Adrenal gland (tissue), 12 donors: ENCODE results near the gene SLC4A7. TPM values are rescaled to one million over a fixed set of nuclear protein-coding genes. Genes with fewer than 3 reads are reported as not detected.

Experiments used
- DNase-seq, 7 donors: peaks; one replicate each; pipeline ENCODE4 v3.0.0-alpha.2; 2019 to 2020
- H3K27ac ChIP-seq, 5 donors: fragments of 200-600 bp; sonication (generic) in 4 of 5; 1 replicate in 3 of 5; 2 replicates in 2 of 5; pipeline versions ENCODE4 v1.5.1 to v1.8.0; 2016 to 2020; ENCODE audit warnings: mild to moderate bottlenecking in 1 of 5
- H3K27me3 ChIP-seq: fragments of 200-600 bp; 2 replicates; pipeline ENCODE4 v1.8.0; 2021
- H3K36me3 ChIP-seq, 2 donors: fragments of 200-600 bp; replicated peaks in 1 of 2; 1 replicate in 1 of 2; 2 replicates in 1 of 2; pipeline versions ENCODE4 v1.5.1 to v1.8.0; 2018 to 2022
- H3K4me1 ChIP-seq, 2 donors: fragments of 200-600 bp; replicated peaks in 1 of 2; 1 replicate in 1 of 2; 2 replicates in 1 of 2; pipeline versions ENCODE4 v1.5.1 to v1.8.0; 2018 to 2021
- H3K4me3 ChIP-seq, 4 donors: fragments of 200-600 bp; sonication (generic) in 3 of 4; one replicate each; pipeline ENCODE4 v1.5.1; 2016 to 2018
- H3K9me3 ChIP-seq, 3 donors: fragments of 200-600 bp; sonication (generic) in 1 of 3; replicated peaks in 1 of 3; 1 replicate in 2 of 3; 2 replicates in 1 of 3; pipeline versions ENCODE4 v1.5.1 to v1.8.0; 2016 to 2021
- POLR2A ChIP-seq, 2 donors: fragments of 450-650 bp; IDR thresholded peaks; one replicate each; pipeline ENCODE4 v1.6.1; 2017; ENCODE audit warnings: antibody characterized with exemption in 2 of 2, mild to moderate bottlenecking in 2 of 2, moderate library complexity in 1 of 2
- whole genome bisulfite sequencing, 4 donors: extraction: QIAGEN DNeasy Blood & Tissue Kit in 2 of 4; methylation state at CpG; one replicate each; pipeline versions ENCODE4 v1.1.5 to v1.1.7; 2013 to 2017; 5-methylcytosine and 5-hydroxymethylcytosine counted together
- intact Hi-C, 2 donors: fragments of 100-400 bp; cut with DNase I; formaldehyde crosslinking; loops; one replicate each; pipeline versions ENCODE4 v1.14.1 to v1.15.0; 2022 to 2023
- polyA plus RNA-seq, 3 donors: library from polyadenylated mRNA; stranded (reverse); fragments of 200-250 nt in 2 of 3; fragments of 350-450 nt in 1 of 3; fragmentation: Illumina TruSeq in 1 of 3; extraction: RNeasy Lipid Tissue Mini Kit (QIAGEN cat#74804) in 1 of 3; gene quantifications; one replicate each; pipeline ENCODE4 v1.2.3, GENCODE V29; 2013 to 2014
- total RNA-seq, 9 donors: library from RNA; depleted of rRNA in 4 of 9; stranded (reverse); fragments of >200 nt in 4 of 9; fragments of 120-200 nt in 1 of 9; fragmentation: NEBNext Ultra II Directional in 1 of 9; extraction: Animal tissue kit (Norgen Biotek cat#: 25700) in 1 of 9; gene quantifications; one replicate each; pipeline versions ENCODE4 v1.1.0 to v1.2.4, GENCODE V29; 2013 to 2023
- TF ChIP-seq, protein P1 (sequence below), 6 experiments: fragments of 450-650 bp in 4 of 6; fragments of 200-600 bp in 2 of 6; sonication (generic) in 1 of 6; IDR thresholded peaks; 1 replicate in 5 of 6; 2 replicates in 1 of 6; pipeline versions ENCODE4 v1.5.1 to v1.8.0; 2016 to 2021; ENCODE audit warnings: antibody characterized with exemption in 6 of 6, mild to moderate bottlenecking in 2 of 6, moderate library complexity in 1 of 6
- donor health status: healthy with polysubstance abuse.
- donor health status: Bipolar disorder and iron deficiency.
- donor health status: DM: yes; HTN: yes; CAD: no.
- donor health status: DM: no; HTN: no; CAD: no.
- donor health status: DM: no; HTN: no; CAD: no.
- donor health status: DM: yes; HTN: yes; CAD: no.

SLC4A7 gene
- total and polyA plus RNA-seq, 12 donors: 2.7 to 34.5 (median 11.6) TPM

DNA sequence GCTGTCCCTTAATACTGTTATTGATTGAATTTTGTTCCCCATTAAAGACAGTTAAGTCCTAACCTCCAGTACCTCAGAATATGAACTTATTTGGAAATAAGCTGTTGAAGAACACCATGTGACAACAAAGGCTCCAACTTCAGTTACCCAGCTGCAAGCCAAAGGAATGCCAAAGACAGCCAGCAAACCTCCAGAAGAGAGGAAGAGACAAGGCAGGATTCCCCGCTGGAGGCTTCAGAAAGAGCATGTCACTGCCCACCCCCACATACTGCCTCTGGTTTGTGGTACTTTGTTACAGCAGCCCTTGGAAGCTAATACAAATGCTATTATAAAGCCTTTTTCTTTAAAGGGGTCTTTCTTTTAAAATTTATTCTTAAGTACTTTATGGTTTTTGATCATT, 96.6 kb downstream of the SLC4A7 start:
- H3K27ac ChIP-seq: no peak overlapping the region
- 93 to 100% (median 100%) methylated on average over 1 of the region's 1 CpG for WGBS, 4 donors
- intact Hi-C loops: no loop called here

DNA sequence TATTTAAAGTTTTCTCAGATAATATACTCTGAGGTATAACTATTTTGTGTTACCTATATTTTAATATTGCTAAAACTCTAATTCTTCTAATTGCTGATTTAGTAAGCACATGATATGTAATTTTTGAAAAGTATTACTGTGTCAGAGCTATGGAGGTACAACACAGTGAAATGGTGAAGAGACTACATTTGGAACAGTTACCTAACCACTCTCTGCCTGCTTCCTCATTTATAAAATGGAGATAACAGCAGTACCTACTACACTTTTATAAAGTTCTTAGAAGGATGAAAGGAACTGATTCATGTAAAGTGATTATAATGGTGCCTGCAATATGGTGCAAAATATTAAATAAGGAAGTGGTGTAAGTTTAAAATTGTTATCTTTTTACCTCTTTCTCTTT, 98.7 kb downstream of the SLC4A7 start:
- Histone ChIP-seq H3K36me3 (peaks cover 0 to 5% of the 10 kb centered on the region in 2 donors), H3K27ac (no peak overlapping the region), H3K4me3 (no peak overlapping the region), H3K4me1 (no peaks in the 10 kb centered on the region), H3K9me3 (no peaks in the 10 kb centered on the region), H3K27me3 (no peaks in the 10 kb centered on the region)
- no peak for TF ChIP-seq POLR2A (IDR thresholded peaks at IDR 0.05)
- TF ChIP-seq, protein P1, sequence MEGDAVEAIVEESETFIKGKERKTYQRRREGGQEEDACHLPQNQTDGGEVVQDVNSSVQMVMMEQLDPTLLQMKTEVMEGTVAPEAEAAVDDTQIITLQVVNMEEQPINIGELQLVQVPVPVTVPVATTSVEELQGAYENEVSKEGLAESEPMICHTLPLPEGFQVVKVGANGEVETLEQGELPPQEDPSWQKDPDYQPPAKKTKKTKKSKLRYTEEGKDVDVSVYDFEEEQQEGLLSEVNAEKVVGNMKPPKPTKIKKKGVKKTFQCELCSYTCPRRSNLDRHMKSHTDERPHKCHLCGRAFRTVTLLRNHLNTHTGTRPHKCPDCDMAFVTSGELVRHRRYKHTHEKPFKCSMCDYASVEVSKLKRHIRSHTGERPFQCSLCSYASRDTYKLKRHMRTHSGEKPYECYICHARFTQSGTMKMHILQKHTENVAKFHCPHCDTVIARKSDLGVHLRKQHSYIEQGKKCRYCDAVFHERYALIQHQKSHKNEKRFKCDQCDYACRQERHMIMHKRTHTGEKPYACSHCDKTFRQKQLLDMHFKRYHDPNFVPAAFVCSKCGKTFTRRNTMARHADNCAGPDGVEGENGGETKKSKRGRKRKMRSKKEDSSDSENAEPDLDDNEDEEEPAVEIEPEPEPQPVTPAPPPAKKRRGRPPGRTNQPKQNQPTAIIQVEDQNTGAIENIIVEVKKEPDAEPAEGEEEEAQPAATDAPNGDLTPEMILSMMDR (IDR thresholded peaks at IDR 0.05): no peak
- intact Hi-C loops: no loop called here
- no peak for DNase-seq

More for the DNA sequence above, 96.6 kb downstream of the SLC4A7 start:
- DNase-seq: no peak
- H3K4me1 ChIP-seq: no peaks in the 10 kb centered on the region
- TF ChIP-seq, protein P1 (IDR thresholded peaks at IDR 0.05): no peak
- TF ChIP-seq POLR2A (IDR thresholded peaks at IDR 0.05): no peak
- no peak overlapping the region for H3K4me3 ChIP-seq
- H3K27me3 ChIP-seq: no peaks in the 10 kb centered on the region
- H3K36me3 ChIP-seq: peaks cover 0 to 5% of the 10 kb centered on the region in 2 donors
- no peaks in the 10 kb centered on the region for H3K9me3 ChIP-seq

GRCh38 chr3:27384191-27384590, 100.0 kb downstream of the SLC4A7 start:
- WGBS, 4 donors: 79 to 100% (median 93%) methylated on average over 1 of the region's 1 CpG
- Histone ChIP-seq H3K9me3 (no peaks in the 10 kb centered on the region), H3K4me1 (no peaks in the 10 kb centered on the region), H3K36me3 (peaks cover 0 to 5% of the 10 kb centered on the region in 2 donors), H3K27ac (no peak overlapping the region), H3K27me3 (no peaks in the 10 kb centered on the region), H3K4me3 (no peak overlapping the region)
- TF ChIP-seq POLR2A (IDR thresholded peaks at IDR 0.05): no peak
- TF ChIP-seq, protein P1 (IDR thresholded peaks at IDR 0.05): no peak
- DNase-seq: no peak
- intact Hi-C loops: no loop called here

DNA sequence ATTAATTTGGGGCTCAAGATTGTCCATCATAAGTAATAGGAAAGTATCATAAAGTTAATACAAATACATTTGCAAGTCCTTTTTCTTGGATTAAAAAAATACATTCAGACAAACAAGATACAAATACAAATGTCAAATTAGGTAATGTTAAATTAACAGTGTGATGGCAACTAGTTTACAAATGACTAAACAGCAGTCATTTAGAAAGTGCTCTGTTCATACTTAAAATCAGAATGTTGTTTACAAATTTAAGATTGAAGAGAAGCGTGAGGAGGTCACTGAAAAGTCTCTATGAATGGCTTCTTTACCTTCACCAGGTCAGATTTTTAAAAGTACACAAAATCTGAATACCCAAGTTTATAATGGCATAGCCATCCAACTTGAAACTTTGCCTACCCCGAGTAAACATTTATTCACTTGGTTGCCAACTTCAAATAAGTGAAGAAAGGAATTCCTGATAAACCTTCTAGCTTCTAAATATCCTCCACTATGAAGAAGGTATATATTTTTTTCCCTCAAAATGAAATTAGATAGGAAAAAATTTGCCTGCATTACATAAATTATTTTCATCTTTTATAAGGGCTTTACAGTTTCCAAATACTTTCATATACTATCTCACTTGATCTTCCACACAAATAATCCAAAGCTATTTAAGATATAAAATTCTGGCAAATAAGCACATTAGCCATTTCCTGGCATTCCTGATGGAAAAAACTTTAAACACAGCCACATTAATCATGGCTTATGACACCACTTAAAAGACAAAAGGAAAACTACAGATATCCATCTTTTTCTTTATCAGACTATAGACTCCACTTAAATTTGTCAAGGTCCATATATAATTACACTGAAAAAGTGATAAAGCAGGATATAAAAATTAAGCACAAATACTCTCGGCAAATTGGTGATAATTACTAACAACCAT, 103.5 kb downstream of the SLC4A7 start:
- Histone ChIP-seq H3K27ac (no peak overlapping the region), H3K4me1 (no peaks in the 10 kb centered on the region), H3K36me3 (peaks cover 0 to 3% of the 10 kb centered on the region in 2 donors), H3K9me3 (no peaks in the 10 kb centered on the region), H3K4me3 (no peak overlapping the region), H3K27me3 (no peaks in the 10 kb centered on the region)
- DNase-seq: no peak
- intact Hi-C loops: no loop called here
- TF ChIP-seq, protein P1 (IDR thresholded peaks at IDR 0.05): no peak
- TF ChIP-seq POLR2A (IDR thresholded peaks at IDR 0.05): no peak
- 90 to 92% (median 91%) methylated on average over 3 of the region's 3 CpGs for WGBS, 4 donors
